HG03565 (cell line): Measurements from ENCODE around the gene CENPH.
"Not testable (repeated sequence)": the region's sequence is repeated elsewhere in the genome, so short reads cannot be mapped to it uniquely, and the experiment has no call there.

Experiments
- ATAC-seq: cut with Tn5 transposase; IDR thresholded peaks from one replicate; pipeline ENCODE4 v1.9.1; 2021; ENCODE audit warnings: mild to moderate bottlenecking, moderate library complexity; ENCODE audit not compliant: unreplicated experiment

The CENPH gene

DNA sequence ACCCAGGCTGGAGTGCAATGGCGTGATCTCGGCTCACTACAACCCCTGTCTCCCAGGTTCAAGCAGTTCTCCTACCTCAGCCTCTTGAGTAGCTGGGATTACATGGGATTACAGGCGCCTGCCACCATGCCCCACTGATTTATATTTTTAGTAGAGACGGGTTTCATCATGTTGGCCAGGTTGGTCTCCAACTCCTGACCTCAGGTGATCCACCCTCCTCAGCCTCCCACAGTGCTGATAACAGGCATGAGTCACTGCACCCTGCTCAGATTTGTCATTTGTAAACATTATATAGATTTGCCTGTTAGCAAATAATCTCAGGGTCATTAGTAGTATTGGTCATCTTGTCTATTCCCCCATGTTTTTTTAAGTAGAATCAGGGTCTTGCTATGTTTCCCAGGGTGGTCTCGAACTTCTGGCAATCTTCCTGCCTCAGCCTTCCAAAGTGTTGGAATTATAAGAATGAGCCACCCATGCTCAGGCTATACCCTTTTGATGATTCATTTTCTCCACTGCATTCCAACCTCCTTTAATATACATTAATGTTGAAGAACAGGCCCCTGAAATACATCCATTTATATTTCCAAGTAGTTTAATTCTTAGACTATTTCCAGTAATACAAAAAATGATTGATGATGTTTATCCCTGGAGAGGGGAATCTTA is 17.3 kb downstream of the CENPH start:
- no peak for ATAC-seq

GRCh38 chr5:69209602-69210001 is 20.2 kb downstream of the CENPH start:
- no peak for ATAC-seq

GRCh38 chr5:69211200-69211599 is 21.8 kb downstream of the CENPH start:
- ATAC-seq, result no peak

DNA sequence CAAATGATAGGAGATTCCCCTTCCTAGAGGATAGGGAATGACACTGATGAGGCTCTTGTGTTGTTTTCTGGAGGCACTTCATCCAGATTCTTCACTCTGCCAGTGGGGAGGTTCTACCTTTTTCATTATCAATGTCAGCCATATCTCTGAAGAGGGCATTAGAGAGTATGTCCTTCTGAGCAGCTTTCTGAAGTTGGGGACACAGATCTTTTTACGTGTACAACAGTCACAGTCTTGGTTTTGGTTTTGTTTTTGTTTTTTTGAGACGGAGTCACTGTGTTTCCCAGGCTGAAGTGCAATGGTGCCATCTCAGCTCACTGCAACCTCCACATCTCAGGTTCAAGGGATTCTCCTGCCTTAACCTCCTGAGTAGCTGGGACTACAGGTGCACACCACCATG is 22.6 kb downstream of the CENPH start:
- no peak for ATAC-seq

GRCh38 chr5:69213513-69214215 is 24.3 kb downstream of the CENPH start:
- no peak for ATAC-seq

DNA sequence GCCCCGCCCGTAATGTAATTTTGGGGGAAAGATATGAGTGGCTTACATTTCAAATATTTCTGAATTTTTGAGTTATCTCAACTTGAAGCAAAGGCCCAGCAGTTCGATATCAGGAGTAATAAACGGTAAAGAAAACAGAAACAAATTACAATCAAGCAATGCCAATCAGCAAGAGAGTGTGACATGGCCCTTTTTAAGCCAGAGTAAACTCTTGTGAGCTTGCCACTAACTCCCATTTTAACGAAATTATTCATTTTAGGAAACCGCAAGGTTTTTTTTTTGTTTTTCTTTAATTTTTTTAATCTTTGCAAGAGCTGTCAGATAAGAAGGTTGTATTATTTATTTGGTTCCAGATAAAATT is 27.7 kb downstream of the CENPH start:
- no peak for ATAC-seq

DNA sequence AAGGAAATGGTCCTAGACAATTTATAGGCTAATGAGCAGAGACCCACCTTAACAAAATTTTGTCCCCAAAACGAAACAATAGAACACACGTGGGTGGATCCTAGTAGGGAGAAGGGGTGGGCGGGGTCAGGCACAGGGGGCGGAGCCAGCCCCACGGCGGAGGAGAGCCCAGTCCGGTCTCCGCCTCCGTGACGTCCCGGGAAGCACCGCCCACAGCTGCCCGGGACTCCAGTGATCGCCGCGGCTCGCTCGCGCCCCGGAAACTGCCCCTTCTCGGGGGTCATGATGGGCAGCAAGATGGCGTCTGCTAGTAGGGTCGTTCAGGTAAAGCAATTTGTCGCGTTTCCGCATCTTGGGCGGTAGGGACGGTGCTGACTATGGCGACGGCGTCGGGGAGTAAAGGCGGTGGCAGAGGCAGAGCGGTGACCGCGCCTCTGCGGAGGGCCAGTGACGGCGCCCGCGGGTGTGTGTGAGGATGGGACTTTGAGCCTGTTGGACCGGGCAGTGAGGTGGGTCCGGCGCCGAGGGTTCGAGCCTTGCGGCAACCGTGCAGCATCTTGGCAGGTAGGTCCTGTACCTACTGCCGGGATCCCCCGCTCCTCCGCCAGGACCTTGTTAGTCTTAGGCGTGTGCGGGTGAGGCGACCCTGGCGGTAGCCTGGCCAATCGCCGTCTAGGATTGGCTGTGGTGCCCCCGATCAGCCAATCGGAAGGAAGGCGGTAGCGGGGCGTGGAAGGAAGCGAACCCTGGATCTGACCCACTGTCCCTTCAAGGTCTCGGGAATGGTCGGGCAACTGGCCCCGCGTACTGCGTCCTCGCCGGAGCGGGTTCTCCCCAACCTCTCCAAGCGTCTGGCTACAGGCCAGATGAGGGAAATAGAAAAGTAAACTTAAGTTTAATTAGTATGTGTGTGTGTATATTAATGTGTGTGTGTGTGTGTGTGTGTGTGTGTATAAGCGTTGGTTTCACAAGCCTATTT is 28.5 kb downstream of the CENPH start:
- ATAC-seq, result peak; percentile 78

DNA sequence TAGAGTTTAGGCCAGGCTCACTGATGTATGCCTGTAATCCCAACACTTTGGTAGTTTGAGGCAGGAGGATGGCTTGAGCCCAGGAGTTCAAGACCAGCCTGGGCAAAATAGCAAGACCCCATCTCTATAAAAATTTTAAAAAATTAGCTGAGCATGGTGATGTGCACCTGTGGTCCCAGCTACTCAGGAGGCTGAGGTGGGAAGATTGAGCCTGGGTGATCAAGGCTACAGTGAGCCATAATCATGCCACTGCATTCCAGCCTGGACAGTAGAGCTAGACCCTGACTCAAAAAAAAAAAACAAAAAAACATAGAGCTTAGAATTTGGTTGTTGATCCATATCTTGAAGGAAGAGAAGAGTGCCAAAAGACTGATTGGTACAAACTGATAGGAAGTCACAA is 30.6 kb downstream of the CENPH start:
- ATAC-seq, result no peak

DNA sequence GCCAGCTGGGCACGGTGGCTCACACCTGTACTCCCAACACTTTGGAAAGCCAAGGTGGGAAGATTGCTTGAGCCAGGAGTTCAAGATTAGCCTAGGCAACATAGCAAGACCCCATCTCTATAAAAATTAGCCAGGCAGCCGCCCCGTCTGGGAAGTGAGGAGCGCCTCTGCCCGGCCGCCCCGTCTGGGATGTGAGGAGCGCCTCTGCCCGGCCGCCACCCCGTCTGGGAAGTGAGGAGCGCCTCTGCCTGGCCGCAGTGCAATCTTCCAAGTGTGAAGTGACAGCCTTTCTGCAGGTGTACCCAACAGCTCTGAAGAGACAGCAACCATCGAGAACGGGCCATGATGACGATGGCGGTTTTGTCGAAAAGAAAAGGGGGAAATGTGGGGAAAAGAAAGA is 31.0 kb downstream of the CENPH start:
- not testable (repeated sequence) for ATAC-seq

DNA sequence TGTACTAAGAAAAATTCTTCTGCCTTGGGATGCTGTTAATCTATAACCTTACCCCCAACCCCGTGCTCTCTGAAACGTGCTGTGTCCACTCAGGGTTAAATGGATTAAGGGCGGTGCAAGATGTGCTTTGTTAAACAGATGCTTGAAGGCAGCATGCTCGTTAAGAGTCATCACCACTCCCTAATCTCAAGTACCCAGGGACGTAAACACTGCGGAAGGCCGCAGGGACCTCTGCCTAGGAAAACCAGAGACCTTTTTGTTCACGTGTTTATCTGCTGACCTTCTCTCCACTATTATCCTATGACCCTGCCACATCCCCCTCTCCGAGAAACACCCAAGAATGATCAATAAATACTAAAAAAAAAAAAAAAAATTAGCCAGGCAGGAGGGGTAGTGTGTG is 31.4 kb downstream of the CENPH start:
- ATAC-seq, result not testable (repeated sequence)

GRCh38 chr5:69224520-69224919 is 35.1 kb downstream of the CENPH start:
- ATAC-seq, result no peak

GRCh38 chr5:69225860-69226259 is 36.5 kb downstream of the CENPH start:
- no peak for ATAC-seq

DNA sequence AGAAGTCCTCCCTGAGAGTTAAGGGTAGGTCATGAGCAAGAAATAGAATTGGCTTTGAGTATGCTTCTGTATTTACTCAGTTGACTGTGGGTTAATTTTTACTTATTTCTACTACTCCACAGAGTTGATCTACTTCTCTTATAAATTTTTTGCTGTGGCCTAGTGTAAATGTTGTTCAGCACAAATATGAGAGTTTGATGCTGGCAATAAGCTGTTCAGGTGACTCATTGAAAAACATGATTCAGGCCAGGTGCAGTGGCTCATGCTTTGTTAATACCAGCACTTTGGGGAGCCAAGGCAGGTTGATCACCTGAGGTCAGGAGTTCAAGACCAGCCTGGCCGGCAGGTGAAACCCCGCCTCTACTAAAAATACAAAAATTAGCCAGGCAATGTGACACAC is 40.8 kb downstream of the CENPH start:
- no peak for ATAC-seq

- no peak for ATAC-seq
These were observed 41.9 kb downstream of the CENPH start for GRCh38 chr5:69231281-69231680.

GRCh38 chr5:69231851-69232250 is 42.5 kb downstream of the CENPH start:
- no peak for ATAC-seq

GRCh38 chr5:69234457-69235268 is 45.3 kb downstream of the CENPH start, which contains the start of gene CDK7:
Gene CDK7 (plus strand): TSS chr5:69234886. CDS start chr5:69234976, 90 bp downstream.
- ATAC-seq, result peak; percentile 96

DNA sequence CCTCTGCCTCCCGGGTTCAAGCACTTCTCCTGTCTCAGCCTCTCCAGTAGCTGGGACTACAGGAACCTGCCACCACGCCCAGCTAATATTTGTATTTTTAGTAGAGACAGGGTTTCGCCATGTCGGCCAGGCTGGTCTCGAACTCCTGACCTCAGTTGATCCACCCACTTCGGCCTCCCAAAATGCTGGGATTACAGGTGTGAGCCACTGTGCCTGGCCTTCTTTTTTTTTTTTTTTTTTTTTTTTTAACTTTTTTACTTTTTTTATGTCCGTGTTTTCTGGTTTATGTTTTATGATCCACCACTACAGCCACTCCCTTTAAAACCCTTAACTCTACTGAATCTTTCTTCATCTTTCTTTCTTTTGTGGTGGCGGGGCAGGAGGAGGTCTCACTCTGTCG is 47.4 kb downstream of the CENPH start:
- ATAC-seq, result not testable (repeated sequence)

GRCh38 chr5:69237877-69238276 is 48.5 kb downstream of the CENPH start:
- no peak for ATAC-seq

- ATAC-seq, result no peak
These were observed 49.4 kb downstream of the CENPH start for GRCh38 chr5:69238760-69239251.

GRCh38 chr5:69242215-69242927 is 53.0 kb downstream of the CENPH start:
- ATAC-seq, result no peak
